ENCODE results near the gene STX4.

- no peak for TF ChIP-seq TAF1 (IDR thresholded peaks at IDR 0.05; ENCODE audit: borderline replicate concordance, low read depth, low read length)
- no peak for TF ChIP-seq POLR2A (IDR thresholded peaks at IDR 0.05; ENCODE audit: low read depth, low read length)
Observed at GRCh38 chr16:31077592-31078396, 44.4 kb downstream of the STX4 start.
